ENCODE measurements around the gene CSAD.
"Not testable (repeated sequence)": the region's sequence is repeated elsewhere in the genome, so short reads cannot be mapped to it uniquely, and the experiment has no call there.

The CSAD gene

DNA sequence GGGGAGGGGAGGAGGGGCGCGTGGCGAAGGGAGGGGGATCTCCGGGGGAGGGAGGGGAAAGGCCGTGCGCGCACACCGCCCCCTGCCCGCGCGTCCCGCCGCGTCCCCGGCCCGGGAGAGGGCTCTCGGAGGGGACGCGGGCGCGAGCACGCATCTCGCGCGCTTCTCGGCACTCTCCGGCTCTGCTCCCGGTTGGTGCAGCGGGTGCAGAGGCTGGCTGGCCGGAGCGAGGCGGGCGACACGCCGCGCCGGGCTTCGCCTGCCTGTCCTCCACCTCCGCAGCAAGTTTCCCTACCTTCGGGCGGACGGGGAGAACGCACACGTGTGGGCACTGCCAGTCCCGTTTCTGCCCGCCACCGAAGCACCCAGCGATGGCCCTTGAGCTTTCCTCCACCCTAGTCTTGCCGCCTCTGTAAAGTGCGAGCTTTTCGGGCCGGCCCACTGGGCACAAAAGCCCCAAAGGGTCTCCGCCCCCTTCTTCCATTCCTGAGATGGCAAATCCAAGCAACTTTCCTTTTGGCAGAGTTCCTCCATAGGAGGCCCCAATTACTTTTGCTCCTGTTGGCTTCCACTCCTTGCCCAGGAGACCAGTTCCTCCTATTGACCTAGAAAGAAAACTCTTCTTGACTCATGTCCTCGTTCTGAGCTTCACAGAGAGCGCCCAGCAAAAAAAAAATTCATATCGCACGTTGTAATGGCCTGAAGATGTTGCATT lies 363 bp upstream of the CSAD start:
- peak in 32 of 51 donors; percentile 48 to 95 (median 82) for DNase-seq

DNA sequence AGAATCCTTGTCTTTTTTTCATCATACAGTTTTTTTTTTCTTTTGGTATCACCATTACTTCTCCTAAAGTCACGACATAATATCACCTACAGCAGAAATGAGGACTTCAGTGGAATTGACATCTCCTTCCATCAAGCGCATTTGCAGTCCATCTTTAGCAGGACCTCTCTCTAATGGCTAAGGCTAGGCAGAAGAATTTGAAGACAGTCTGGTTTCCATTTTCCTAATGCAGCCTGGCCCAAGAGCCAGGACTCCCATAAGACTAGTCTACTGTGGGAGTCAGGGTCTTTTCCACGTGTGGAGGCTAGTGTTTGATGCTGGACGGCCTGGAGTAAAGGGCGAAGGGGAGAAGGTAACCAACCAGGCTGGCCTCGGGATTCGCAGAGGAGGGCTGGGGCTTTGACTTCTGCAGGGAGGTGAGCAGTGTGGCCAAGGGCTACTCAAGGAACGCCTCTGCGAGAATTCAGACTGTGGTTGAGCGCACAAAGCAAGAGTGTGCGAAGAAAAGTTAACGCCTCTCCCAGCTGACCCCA lies 972 bp downstream of the CSAD start:
- DNase-seq = peak in 16 of 51 donors; percentile 29 to 70 (median 50)

DNA sequence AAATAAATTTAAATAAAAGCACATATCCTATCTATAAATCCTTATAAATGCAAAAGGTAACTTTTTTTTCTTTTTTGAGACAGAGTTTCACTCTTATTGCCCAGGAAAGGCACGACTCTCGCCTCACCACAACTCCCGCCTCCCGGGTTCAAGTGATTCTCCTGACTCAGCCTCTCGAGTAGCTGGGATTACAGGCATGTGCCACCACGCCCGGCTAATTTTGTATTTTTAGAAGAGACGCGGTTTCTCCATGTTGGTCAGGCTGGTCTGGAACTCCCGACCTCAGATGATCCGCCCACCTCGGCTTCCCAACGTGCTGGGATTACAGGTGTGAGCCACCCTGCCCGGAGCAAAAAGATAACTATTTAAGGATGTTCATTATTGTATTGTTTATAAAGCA lies 1.9 kb downstream of the CSAD start:
- not testable (repeated sequence) for DNase-seq

DNA sequence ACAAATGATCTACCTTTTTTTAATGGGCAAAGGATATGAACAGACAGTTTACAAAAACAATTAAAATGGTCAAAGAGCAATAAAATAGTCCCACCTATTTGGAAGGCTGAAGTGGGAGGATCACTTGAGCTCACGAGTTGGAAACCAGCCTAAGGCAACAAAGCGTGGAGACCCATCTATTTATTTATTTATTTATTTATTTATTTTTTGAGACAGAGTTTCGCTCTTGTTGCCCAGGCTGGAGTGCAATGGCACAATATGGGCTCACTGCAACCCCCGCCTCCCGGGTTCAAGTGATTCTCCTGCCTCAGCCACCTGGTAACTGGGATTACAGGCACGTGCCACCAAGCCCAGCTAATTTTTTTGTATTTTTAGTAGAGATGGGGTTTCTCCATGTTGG lies 3.3 kb downstream of the CSAD start:
- DNase-seq = not testable (repeated sequence)

DNA sequence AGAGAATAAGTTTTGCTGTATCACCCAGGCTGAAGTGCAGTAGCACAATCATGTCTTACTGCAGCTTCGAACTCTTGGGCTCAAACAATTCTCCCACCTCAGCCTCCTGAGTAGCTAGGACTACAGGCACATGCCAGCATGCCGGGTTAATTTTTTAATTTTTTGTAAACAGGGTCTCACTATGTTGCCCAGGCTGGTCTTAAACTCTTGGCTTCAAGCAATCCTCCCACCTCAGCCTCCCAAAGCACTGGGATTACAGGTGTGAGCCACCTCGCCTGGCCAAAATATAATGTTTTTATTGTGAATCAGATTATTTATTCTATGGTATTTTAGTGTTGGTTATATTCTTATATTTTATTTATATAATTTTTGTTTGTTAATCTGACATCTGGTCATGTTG lies 4.0 kb downstream of the CSAD start:
- no peak for DNase-seq

DNA sequence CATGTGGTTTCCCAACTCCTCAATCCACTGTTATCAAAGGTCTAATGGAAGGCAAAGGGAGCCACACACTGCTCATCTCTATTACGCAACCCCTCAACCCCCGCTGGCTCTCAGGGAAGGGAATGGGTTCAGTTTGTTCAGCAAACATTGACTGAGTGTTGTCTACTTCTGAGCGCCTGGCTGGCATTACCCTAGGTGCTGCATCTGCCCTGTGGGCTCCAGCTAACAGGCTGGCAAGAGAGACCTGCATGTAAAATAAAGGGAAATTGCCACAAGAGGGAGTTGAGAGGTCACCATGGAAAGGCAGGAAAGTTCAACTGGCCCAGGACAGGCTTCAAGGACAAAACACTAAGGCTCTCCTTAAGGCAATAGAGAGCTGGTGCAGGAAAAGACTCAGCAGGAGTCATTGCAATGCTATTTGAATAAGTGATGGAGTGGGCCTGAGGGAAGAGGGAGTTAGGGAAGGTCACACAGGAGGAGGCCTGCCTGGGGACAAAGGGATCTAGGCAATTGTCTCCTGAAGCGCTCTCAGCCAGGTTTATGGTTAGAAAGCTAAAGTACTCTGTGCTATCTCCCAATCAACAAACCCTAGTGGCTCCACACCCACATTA lies 5.7 kb downstream of the CSAD start:
- no peak for DNase-seq

DNA sequence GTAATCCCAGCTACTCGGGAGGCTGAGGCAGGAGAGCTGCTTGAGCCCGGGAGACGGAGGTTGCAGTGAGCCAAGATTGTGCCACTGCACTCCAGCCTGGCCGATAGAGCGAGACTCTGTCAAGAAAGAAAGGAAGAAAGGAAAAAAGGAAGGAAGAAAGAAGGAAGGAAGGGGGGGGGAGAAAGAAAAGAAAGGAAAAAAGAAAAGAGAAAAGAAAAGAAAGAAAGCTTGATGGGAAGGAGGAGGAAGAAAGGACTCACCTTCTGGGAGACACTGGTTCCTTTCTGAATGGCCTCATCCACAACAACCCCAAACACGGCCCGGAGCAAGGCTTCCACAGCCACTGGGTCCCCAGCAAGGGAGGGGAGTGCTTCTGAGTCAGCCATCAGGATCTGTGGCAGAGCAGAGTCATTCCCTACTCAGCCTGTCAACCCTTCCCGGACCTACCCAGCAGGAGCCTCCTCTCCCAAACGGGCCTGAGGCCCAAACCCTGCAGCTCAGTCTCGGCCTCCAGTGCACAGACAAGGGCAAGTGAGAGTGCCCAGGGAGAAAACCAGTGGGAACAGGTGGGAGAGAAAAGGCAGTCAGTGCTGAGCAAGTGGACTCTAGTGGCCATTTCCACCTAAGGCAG lies 7.5 kb downstream of the CSAD start:
- no peak for DNase-seq

DNA sequence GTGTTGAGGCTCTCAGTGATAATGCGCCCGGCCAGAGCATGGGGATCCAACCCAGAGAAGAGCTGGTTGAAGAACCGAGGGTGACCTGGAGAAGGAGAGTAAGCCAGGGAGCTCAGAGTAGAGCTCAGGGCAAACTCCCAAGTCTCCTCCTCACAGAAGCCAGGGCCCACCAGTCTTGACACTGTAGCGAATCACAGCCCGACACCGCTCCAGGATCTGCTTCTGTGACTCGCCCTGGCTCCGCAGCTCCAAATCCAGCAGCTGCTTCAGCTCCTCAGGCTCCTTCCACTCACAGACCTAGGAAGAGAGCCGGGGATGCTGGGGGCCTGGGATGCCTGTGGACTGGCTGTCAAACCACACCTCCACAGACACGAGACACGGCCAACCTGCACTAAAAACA lies 8.4 kb downstream of the CSAD start:
- no peak for DNase-seq

DNA sequence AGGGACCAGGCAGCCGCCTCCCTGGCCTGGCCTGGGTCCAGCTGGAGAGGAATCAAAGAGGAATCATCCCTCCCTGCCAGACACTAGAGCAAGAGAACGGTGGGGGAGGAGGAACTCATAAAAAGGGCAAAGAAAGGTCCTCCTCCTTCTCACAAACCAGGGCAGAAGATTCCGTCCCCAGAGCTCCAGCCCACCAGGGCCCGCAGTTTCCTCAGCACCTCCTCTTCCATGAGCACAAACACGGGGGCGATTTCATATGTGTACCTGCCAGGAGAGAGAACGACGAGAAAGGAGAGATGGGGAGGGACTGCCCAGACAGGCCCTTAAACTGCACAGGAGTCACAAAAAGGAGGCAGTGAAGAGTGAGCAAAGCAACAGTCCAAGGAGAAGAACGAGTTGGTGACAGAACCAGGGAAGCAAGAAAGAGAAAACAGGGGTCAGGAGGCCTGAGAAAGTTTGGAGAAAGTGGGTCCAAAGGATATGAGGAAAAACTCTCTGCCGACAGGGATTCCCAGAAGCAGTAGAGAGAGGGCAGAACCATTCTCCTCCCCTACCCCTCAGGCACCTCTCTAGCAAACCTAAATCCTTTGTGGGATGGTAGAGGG lies 8.9 kb downstream of the CSAD start:
- no peak for DNase-seq

DNA sequence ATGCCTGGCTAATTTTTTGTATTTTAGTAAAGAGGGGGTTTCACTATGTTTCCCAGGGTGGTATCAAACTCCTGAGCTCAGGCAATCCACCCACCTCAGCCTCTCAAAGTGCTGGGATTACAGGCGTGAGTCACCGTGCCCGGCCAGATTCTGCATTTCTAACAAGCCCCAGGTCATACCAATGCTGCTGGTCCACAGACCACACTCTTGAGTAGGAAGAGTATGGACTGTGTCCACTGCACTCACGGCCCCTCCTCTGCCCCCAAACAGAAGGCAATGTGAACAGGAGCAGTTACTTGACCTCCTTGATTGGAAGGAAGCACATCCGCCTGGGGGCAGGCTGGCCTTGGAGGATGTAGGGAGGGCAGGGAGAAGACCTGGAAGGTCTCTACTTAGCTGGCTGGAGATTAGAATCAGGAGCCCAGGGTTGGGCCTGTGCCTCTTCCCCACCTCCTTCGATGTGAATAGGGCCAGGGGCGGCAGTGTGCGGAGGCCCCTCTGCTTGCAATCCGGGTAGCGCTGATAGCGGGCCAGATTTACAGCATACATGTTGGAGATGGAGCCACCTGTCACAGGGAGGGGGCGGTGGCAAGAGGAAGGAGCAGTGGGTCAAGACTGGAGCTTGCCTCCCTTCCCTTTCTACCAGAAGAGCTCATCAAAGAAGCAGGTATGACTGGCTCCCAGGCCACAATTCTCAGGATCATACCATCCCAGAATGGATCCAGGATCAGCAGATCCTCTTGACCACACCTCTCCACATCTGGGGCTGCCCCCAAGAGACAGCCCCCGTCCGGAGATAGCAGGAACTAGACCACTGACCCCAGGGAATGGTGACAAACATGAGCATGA lies 9.6 kb downstream of the CSAD start:
- DNase-seq = no peak

DNA sequence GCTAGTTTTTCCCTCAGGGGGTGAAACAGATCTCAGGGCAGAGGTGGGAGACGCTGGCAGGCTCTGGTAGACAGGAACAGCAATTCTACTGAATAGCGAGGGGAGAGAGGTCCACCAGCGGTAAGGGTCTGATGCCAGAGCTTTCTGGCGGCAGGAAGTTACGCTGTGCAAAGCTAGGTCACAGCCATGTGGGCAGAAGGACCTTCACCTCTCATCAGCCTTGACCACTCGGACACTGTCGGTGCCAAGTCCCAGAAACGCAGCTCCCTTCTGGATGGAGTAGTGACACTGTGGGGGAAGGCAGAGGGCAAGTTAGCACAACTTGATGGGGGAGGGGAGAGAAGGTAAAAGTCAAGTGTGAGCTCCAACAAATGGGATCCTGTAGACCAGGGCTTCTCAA lies 10.5 kb downstream of the CSAD start:
- DNase-seq = no peak

DNA sequence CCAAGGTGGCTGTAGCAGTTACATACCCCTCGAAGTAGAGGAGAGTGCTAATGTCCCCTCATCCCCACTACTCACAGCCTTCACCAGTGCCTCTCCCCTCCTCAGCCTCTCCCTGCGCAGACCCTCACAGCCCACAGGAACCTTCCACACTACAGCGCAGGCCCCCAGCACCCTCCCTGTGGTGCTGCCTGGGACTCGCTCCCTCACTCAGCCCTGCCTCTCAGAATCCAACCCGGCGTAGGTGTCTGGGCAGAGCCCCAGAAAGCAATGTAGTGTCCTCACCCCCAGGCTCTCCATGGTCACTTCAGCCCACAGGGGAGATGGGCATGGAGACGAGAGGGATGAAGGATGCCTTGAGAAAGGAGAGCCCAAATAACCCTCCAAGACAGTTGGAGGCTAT lies 11.1 kb downstream of the CSAD start:
- DNase-seq = no peak

DNA sequence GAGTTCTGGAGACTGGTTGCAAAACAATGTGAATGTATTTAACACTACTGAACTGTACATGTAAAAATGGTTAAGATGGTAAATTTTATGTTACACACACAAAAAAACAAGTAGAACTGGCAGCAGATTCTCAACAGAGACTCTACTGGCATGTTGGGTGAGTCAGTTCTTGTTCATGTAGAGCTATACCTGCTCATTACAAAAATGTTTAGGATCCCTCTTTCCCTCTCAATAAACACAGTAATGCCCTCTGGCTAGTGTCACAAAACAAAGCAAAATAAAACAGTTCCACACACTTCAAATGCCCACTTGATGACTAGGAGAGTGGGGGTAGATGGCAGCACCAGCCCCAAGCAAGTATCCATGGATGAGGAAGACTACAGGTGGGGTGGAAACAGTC lies 13.9 kb downstream of the CSAD start:
- DNase-seq = no peak

DNA sequence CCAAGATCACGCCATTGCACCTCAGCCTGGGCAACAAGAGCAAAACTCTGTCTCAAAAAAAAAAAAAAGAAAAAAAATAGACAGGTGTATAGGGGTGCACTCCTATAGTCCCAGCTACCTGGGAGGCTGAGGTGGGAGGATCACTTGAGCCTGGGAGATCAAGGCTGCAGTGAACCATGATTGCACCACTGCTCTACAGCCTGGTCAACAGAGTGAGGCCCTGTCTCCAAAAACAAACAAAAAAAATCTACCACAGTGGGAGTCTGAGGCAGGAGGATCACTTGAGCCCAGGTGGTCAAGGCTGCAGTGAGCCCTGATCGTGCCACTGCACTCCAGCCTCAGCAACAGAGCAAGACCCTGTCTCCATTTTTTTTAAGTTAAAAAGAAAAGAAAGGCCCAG lies 17.7 kb downstream of the CSAD start:
- DNase-seq = not testable (repeated sequence)

DNA sequence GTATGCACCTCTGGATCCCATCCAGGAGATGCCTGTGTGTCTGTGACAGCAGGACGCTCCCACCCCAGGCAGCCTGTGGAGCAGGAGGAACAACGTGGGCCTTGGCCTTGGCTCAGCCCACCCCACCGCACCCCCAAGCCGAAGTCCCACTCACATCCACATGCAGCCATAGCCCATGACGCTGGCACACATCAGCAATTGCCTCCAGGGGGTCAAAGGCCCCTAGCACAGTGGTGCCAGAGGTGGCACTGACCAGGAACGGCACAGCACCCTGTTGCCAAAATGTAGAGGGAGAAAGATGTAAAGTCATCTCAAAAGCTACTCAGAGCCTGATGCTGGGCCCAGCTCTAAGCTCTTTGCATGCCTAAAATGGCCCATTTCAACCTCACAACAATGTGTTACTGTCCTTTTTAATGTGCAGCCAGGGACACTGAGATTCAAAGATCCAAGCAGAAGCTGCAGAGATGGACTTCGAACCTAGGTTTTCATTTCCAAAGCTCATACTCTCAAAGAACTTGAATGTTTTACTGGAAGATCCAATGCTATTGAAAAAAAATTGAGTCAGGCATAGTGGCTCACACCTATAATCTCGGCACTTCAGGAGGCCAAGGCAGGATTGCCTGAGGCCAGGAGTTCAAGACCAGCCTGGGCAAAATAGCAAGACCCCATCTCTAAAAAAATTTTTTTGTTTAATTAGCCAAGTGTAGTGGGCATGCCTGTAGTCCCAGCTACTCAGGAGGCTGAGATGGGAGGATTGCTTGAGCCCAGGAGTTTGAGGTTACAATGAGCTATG lies 19.4 kb downstream of the CSAD start:
- DNase-seq = no peak

DNA sequence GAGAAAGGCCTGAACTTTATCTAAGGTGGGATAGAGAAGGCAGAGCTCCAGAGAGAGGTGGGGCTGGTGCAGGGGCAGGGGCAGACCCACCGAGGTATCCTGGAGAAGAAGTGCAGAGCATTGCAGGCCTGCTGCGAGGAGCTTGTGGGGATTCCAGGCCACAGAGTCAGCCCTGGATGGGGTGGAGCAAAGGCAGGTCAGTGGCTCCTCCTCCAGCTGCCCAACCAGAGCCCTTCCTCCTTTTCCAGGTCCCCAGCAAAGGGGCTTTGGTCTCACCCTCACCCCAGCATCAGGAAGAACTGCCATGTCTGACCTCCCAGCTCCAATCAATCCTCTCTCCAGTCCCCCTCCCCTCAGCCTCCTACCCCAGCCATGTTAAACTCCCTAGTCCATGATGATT lies 20.1 kb downstream of the CSAD start:
- DNase-seq = no peak

DNA sequence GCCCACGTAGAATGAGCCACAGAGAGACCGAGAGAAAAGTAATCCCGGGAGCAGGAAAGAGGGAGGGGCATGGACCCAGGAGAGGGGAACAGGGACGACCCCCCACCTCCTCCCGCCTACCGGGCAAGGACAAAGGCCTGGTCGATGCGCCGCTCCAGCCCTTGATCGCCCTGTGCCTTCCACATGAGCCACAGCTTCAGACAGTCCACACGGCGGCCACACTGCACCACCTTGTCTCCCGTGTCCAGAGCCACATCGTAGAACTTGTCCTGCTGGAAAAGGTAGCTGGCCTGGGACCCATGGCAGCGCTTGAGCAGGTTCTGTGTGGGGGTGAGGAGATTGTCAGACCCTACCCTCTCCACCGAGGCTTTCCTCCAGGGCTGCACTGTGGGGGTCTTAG lies 20.7 kb downstream of the CSAD start:
- no peak for DNase-seq

DNA sequence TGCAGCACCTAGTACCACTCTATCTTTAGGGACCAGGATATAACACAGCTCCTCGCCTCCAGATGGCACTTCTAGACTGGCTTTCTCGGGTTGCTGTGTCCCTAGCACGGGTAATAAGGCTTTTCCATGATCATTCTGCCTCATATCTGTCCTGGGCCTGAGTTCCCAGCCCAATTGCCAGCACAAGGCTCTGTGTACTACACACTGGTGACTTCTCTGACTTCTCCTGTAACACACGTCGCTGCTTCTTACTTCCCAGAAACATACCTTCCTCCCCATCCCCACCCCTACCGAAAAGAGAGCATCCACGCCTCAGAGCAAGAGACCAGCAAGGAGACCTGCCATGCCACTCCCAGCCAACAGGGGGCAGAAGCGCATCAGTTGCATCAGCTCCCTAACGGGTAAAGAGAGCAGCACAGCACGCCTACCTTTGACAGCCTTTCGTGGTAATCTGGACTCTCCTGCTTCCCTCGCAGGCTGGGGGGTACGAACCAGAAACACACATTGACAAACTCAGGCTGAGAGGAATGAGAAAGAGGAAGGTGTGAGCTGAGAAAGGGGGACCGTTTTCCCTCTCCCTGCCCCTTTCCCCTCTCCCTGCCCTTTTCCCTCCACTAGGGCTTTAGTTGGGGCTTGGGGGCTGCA lies 21.4 kb downstream of the CSAD start:
- DNase-seq = peak in 48 of 51 donors; percentile 2 to 84 (median 54)

DNA sequence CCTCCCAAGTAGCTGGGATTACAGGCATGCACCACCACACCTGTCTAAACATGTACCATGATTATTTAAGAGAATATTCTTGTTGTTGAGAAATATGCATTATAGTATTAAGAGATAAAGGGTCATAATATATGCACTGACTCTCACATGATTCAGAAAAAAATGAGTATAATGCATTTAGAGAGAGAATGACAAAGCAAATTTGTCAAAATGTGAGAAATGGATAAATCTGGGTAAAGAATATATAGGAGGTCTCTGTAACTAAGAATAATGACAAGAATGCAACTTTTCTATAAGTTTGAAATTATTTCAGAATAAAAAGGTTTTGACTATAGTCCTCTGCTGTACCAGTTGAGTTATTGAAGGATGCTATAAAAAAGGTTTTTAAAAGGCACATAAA lies 28.3 kb downstream of the CSAD start:
- no peak for DNase-seq

DNA sequence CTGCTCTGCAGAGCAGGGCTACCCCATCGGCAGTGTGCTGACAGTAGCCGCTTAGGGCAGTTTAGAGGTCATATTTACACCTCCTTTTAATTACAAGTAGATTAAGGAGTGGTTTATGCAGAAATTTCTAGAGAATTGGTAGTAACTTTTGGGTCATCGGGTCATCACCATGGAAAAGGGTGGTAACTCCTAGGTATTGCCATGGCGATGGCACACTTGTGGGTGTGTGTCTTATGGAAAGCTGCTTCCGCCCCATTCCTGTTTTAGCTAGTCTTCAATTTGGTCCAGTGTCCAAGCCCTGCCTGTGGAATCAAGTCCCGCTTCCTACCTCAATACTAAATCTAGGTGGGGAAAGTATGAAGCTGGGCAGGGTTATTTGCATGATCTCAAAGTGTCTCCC lies 29.7 kb downstream of the CSAD start:
- DNase-seq = no peak
